HG02759 (cell line): ENCODE data around the gene SYT11.

Source experiments
- ATAC-seq: cut with Tn5 transposase; IDR thresholded peaks from one replicate; pipeline ENCODE4 v1.9.1; 2021; ENCODE audit warnings: mild to moderate bottlenecking, moderate library complexity; ENCODE audit not compliant: unreplicated experiment

SYT11 gene

GRCh38 chr1:155934097-155934935, 74.9 kb downstream of the SYT11 start, which contains the start of gene KHDC4:
Gene KHDC4, minus strand, starts transcription at chr1:155934413. Its CDS starts 40 bp downstream, at chr1:155934373.
- ATAC-seq, result peak; percentile 96
